A172 (cell line): ENCODE measurements around the gene MRPS22. TPM values are rescaled to one million over a fixed set of nuclear protein-coding genes. Genes with fewer than 3 reads are reported as not detected.
"Not testable (repeated sequence)": the region's sequence is repeated elsewhere in the genome, so short reads cannot be mapped to it uniquely, and the experiment has no call there.

Experiments used
- DNase-seq: peaks from one replicate; pipeline ENCODE4 v3.0.0-alpha.2; 2015; ENCODE audit warnings: low spot score
- total RNA-seq: library from RNA; depleted of rRNA; stranded (reverse); fragments of >200 nt; shearing (Covaris generic); gene quantifications from 2 replicates; pipeline ENCODE4 v1.2.3, GENCODE V29; 2014

MRPS22 gene
- total RNA-seq, 1 experiment from 2014 or later = 142 TPM

DNA sequence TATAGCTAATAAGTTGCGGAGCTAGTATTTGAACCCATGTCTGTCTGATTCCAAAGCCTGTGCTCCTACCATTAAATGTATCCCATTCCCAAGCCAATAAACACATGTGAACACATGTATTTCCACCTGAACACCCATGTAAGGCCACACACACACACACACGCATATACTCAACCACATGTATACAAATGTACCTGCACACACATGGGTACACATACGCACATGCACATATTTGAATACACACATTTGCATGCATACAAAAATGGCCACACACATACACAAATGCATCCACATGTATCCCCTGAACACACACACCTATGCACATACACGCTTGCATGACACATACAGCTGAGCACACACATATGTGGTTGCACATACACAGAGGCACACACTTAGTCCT is 5.4 kb upstream of the MRPS22 start:
- DNase-seq = no peak

DNA sequence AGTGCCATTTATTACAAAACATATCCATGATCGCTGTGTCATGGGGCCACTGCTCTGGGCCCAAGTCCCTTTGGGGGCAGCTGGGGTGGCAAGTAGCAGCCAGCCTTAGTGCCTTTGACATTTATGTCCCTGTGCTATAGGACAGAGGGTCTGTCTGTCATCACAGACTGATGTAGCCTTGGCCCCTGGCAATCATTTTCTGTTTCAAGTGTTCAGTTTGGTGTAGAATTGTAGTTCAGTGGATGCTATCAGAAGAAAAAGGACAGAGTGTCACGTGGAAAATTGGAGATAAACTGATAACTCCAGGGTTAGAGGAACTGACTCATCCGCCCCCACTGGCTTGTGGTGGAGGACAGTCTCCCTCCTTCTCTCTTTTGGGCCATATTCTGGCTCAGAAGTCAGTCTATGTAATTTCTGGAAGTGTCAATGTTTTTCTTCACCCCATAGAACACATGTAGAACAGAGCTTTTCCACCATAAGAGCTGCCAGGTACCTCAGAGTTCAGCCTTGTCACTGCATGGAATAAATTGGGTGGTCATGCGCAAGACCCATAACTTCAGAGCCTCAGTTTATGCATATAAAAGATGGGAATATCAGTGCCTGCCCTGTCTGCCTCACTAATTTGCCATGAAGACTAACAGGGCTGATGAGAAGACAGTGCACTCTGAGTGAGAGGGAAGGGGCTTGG is 4.5 kb upstream of the MRPS22 start:
- DNase-seq = peak; percentile 45

DNA sequence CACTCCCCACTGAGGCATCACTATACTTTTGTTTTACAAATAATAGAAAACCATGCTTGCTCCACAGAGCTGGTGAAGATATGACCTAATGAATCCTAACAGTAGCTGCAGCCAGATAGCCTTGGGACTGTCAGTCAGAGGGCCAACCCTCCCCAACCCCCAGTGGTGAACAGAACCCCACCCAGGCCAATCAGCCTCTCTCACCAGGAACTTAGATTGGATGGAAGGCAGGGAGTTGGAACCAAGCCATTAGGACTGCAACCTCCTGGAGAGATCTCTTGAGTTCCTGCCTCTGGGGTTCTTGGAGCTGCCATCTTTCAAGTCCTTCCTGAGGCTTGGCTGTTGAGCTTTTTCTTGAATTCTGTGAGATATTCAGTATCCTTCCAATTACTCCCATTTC is 3.0 kb upstream of the MRPS22 start:
- DNase-seq = no peak

DNA sequence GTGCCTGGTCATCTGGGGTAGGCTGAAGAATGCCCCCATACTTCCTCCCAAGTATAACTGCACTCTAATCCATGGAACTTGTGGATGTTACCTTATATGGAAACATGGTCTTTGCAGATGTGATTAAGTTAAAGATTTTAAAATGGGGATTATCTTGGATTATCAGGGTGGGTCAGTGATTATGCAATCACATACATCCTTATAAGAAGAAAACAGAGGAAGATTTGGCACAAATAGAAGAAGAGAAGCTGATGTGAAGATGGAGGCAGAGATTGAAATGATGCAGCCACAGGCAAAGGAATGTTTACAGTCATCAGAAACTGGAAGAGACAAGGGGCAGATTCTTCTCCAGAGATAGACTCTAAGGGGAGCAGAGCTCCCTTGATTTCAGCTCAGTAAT is 1.8 kb upstream of the MRPS22 start:
- DNase-seq = no peak

DNA sequence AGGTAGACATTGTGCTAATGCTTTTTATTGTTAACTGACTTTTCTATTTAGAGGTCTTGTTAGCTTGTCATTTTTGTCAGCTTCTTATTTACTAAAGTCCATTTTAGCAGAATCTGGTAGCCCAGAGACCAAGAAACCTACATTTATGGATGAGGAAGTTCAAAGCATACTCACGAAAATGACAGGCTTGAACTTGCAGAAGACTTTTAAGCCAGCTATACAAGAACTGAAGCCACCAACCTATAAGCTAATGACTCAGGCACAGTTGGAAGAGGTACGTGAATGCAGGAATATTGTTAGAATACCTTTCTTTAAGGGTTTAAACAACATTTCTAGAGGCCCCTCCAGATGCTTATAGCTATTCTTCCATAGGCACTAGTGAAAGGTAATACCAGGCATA is 3.0 kb downstream of the MRPS22 start:
- DNase-seq = no peak

DNA sequence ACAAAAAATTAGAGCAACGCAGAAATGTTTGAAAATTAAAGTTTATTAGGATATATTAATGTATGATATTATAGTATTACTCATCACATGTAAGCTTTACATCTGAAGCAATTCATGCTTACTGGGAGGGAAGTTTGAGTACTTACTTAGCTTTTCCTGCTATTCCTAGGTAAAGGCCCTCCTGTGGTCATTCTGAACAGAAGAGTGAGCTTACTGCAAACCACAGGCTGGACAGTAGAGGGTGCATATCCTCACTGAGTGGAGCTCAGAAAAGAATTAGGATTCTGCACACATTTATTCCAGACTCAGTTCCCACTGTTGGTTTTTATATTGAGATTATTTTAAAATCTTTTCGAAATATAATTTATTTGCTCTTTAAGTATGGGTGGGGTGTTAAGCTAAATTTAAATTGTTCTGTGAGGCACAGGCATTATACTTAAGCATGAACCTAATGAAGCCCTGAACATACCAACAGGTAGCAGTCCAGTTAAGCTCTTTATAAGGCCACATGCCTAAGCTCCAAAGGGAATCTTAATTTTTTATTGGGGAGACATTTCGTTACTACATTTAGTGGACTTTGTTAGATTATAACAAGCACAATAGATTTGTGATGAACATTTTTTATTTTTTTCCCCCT is 10.2 kb downstream of the MRPS22 start:
- peak; percentile 68 for DNase-seq

DNA sequence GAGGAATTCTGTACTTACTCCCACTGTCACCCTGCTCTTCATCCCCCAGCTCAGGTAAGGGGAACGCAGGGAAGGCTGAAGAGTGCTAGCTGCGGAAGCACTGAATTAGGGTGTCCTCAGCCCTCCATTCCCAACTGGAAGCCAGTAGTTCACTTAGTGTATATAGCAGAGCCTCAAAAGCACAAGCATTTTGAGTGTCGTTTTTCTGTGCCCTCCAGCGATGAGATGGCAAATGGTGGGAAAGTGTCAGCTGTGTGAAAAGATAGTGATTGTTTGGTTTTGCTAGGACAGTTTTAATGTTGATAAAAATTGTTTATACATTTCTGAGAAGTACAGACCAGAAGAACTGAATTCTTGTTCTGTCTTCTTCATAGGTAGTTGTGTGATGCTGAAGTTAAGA is 10.8 kb downstream of the MRPS22 start:
- no peak for DNase-seq

DNA sequence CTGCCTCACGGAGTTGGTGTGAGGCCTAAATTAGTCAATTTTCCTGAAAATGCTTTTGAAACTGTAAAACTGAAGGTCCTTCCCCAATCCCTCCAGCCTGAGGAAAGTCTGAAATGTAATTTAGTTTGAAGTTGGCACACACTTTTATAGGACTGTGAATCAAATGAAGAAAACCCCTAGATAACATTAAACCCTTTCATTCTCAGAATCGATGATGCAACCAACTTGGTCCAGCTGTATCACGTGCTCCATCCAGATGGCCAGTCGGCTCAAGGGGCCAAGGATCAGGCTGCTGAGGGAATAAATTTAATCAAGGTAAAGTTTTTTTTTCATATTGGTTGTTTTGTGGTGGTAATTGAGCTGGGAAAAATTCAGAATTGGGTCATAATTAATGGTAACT is 11.7 kb downstream of the MRPS22 start:
- DNase-seq = no peak

DNA sequence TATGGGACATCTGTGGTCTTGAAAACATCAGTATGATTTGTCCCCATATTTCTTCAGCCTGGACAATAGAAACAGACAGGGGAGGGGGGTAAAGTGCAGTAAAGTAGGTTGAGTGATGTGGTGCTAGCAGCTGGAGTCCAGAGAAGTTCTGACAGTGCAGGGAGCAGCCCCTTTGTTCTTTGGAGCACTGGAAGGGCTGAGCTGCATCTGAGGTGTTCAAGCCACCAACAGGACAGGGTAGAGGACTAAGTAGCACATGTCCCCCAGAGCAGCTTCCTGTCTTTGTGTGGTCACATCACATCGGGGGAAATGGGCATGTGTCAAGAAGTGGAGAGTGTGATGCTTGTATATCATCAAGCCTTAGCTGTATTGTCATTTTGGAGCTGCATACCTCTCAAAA is 12.1 kb downstream of the MRPS22 start:
- no peak for DNase-seq

DNA sequence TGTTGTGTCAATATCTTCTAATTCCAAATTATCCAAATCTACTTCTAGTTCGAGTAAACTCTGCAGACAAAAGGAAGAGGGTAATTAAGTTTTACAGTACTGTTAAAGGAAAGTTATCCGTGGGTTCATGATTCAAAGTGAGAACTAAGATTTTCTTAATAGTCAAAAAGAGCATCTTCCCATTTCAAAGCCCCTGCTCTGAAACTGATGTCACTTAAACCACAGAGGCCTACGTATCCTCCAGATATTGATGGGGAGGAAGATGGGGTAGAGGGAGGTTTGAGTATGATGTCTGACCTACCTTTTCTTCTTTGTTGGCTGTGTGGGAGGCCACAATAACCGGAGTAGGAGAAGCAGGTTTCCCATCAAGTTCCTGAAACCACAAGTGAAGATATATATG is 14.1 kb downstream of the MRPS22 start:
- DNase-seq = no peak

DNA sequence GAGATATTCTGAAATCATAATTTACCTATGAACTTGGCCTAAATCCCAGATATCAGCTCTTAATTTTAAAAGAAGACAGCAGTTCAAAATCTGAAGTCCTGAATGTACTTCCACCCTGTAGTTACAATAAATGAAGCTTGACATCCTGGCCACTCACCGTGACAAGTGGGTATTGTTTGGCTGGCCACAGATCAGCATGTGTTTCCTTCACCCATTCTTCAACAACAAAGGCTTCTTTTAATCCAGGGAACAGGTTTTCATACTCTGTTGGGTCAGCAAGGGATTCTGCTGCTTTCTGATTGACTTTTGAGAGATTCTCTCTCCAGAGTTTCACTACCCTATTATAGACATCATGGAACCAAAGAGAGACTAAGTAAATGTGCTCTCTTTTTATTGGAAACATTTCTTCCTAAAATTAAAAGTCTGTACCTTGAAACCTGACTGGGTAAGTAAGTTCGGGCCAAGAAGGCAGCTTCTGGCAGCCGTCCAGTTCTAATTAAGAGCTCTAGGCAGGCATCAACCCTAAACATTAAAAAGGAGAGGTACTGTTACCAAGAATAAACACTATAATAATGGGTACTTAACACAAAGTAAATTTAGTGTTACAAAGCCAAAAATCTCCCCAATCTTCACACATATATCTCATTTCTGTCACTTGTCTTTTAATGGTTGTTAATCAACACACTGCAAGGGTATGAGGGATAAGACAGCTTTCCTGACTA is 15.2 kb downstream of the MRPS22 start:
- no peak for DNase-seq

DNA sequence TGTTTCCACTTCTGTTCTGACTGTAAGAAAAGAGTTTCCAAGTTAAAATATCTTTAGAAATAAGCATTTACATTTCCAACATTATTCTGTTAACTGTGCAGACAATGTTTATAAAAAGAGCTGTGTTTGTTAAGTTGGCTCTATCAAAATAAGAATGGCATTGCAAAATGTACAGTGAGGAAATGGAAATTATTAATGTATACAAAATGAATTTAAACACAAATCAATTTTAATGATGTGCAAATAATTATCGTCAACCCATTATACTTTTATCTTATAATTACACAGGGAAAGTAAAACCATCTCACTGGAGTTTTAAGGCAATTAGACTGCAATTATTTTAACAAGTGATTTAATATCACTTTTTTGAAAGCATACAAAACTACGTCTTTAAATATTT is 17.5 kb downstream of the MRPS22 start:
- DNase-seq = no peak

DNA sequence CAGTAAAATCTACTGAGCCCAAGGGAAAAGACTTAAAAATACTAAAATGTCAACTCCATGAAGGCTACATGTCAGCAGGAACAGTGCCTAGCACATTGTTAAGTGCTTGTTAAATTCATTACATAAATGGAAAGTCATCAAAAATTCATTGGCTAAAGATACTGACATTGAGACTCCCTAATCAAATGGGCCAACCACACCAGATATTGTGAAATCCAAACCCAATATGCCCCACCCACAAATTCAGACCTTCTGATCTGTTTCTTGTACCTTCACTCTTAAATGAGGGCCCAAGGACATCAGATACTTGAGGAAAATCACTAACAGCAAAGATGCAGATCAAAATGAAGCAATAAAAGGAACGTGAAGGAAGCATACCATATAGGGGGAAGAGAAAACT is 20.7 kb downstream of the MRPS22 start:
- no peak for DNase-seq

DNA sequence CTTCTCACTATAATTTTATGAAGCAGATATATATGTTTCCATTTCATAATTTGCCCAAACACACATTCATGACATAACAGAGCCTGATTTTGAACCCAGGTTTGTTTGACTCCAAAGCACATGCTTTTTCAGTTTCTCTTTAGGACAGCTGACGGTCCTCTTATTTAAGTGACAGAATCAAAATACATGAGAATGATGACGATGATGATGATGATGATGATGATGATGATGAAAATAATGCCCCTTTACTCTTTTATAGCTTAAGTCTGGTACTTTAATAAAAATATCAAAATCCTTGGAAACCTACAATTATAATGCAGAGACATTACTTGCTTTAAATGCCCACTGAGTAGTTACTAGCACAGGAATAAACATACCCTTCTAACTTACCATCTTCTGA is 30.3 kb downstream of the MRPS22 start:
- DNase-seq = no peak

DNA sequence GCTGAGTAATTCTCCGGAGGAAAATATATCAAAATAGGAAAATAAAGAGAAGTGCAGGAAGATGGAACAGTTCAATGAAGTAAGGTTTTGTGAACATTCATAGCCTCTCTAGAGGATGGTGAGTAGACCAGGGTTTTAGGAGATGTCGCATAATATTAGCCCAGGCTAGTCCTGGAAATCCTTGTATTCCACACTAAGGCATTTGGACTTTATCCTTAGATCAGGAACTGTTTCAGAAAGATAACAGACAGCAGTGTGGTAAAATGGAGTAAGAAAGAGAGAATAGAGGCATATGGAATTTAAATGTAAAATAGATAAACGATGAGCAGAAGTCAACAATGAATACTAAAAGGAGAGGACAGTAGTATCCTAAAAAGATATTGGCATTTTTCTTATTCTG is 33.6 kb downstream of the MRPS22 start:
- DNase-seq = no peak

DNA sequence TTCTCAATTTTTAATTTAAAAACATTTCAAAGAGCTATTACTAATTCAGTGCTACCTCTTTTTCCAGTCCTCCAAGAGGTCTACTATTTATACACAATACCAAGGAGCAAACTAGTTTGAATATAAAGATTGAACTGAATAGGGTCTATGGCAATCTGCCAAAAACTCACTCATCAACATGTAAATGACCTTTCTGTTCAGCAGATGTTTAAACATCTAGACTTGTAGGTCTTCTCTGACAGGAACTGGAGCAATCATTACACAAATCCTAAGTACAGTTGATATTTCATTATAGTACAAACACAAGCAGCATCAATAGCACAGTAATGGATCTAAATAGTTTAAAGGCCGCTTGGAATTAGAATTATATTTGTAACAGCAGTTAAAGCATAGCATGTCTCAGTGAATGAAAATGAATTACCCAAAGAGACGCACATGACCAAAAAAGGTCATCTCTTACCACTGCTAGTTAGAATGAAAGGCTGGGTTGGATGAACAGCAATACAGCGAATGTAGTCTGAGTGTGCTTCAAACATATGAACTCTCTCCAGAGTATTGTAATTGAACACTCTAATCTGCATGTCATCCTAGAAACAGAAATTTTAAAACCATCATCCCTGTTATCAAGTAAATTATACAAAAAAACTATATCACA is 34.9 kb downstream of the MRPS22 start:
- no peak for DNase-seq

DNA sequence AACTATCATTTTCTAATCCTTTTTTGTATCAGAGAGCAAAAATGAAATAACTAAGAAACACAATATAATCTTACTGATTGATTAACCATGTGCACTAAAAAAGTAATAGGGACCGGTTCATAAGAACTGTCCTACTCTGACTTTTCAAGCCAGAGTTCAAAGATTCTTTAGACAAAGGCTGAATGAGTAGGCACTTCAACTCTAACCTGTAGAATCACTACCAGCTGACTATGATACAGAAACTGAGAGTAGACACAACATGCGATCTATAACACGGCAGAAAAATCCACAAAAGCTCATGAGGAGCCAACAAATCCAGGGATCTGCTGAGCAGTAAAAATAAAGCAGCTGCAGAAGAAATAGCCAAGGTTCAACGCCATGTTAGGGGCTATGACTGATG is 36.8 kb downstream of the MRPS22 start:
- no peak for DNase-seq

DNA sequence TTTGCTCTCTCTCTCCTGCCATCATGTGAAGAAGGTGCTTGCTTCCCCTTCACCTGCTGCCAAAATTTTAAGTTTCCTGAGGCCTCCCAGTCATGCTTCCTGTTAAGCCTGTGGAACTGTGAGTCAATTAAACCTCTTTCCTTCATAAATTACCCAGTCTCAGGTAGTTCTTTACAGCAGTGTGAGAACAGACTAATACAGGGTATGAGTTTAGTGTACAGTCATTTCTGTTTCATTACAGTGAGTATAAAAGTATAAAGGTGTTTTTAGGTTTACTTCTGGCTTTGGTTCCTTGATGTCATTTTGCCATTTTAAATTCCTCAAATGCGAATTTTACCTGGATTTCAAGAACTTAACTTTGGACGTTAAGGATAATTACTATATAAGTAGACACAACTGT is 38.5 kb downstream of the MRPS22 start:
- DNase-seq = not testable (repeated sequence)

DNA sequence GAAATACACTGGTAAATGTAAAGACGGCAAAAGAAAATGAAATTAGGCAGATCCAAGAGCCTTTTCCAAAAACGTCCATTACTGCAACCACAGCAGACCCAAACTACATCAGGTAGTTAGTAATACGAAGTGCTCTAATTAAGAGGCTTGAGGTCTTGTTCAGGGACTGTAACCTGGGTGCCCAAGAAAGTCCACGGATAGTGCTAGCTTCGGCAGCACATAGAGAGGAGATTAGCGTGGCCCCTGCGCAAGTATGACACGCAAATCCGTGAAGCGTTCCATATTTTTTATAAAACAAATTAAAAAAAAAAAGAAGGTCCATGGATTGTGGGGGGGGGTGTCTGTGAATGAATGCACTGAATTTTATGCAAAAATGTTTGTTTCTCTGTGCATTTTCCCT is 44.3 kb downstream of the MRPS22 start:
- DNase-seq = no peak

DNA sequence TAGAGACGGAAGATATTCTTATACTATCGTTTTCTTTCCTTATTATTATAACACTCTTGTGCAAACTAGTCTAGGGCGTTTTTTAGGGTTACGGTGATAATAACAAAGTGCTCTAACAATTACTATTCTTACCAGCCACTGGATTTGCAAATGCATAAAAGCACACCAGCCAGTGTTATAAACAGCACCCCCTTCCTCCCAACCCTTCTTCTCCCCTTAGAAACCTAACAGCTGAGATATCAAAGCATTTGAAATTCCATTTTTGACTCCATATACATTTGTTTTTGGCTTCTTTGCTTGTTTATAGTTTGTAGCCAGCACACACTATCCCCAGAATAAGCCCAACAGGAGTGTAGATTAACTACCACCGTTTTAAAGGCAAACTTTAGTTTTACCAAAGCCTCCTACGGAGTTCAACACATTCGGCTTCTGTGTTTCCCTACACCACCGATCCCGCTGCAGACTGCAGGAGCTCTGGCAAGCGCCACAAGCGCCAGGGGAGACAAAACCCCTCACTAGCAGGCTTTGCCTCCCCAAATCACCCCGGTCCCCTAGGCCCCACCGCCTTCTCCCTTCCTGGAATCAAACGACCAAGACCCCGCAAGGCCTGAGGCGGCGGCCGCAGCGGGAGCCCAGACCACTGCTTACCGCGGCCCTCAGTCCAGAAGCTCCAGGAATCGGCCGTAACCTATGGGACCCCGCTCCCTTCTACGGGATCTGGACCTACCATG is 45.2 kb downstream of the MRPS22 start:
- DNase-seq = peak; percentile 6

DNA sequence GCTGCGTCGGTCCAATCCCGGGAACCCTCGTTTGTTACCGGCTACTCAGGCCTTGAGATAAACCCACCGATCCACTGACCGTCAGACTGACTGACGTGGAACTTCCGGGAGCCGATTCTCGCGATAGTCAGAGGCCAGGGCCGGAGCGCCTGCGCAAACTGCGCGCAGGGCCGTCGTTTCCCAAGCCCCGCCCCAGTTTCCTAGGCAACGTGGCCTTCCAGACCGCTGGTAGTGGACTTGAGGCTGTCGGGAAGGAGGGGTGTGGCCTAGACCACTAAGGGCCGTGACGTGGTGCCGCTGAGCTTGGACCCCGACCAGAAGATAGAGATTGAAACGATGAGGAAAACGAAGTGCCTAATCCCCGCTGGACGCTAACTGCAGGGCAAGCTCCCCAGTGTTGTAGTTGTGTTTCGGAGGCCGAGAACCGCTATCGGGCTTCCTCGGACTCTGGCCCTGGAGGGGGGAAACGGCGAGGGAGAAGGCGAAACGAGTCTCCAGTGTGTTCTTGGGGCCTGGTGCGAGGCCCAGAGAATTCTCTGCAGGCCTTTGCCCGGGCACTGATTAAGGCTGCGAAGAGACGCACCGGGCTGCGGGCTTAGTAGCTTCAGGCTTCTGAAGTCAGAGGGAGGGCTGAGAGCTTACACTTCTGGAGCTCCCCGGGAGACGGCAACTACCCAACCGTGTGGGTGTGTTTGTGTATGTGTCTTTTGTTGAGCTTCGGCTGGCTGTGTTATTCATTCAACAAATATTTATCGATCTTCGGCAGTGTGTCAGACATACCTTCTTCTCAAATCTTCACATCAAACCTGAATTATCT is 45.9 kb downstream of the MRPS22 start, which contains the start of gene COPB2:
Gene COPB2, minus strand, starts transcription at position 96 of the 817 bp plus-strand sequence. CDS start 97 bp downstream, outside the sequence.
- DNase-seq = peak; percentile 99
